Measurements from ENCODE around the gene ADAMTSL5.

ADAMTSL5 gene

DNA sequence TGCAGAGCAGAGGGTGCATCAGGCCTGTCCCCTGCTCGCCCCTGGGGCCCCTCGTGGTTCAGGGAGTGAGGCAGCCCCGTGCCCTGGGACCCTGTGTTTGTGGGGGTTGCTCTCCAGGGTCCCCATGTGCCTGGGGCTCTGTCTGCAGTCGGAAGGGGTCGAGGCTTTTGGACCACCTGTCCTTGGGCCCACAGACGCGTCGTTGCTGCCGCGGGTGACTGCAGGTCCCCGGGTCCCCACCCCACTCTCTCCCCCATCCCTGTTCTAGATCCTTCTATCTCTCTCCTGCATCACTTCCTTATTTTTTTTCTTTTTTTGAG is 24.6 kb downstream of the ADAMTSL5 start:
- no peak overlapping the region for H3K4me3 ChIP-seq (ENCODE audit: low read length)
- TF ChIP-seq EZH2phosphoT487 (IDR thresholded peaks at IDR 0.05; ENCODE audit: low read length) (no peak), CTCF (IDR thresholded peaks at IDR 0.05; ENCODE audit: low read length) (no peak), EZH2 (optimal IDR thresholded peaks at IDR 0.05; ENCODE audit: low read depth, low read length) (no peak)
- no peaks in the 10 kb centered on the region for H3K9me2 ChIP-seq (replicated peaks; ENCODE audit: insufficient read depth, low read length)
- no peak for DNase-seq
- H3K9ac ChIP-seq (ENCODE audit: low read length): no peak overlapping the region
- no peak overlapping the region for H3K4me2 ChIP-seq (ENCODE audit: low read depth, low read length)
- H3K27me3 ChIP-seq (replicated peaks; ENCODE audit: insufficient read depth, low read length): peaks cover 73% of the 10 kb centered on the region
- no peaks in the 10 kb centered on the region for H3K9me3 ChIP-seq (replicated peaks; ENCODE audit: insufficient read depth, low read length)
- no peak overlapping the region for H2AFZ ChIP-seq (ENCODE audit: low read length)
- no peaks in the 10 kb centered on the region for H3F3A ChIP-seq (ENCODE audit: insufficient read depth, low read length)
- H3K36me3 ChIP-seq (replicated peaks; ENCODE audit: insufficient read depth, low read length): no peaks in the 10 kb centered on the region
- no peaks in the 10 kb centered on the region for H3K79me2 ChIP-seq (ENCODE audit: low read length)
- H3K4me1 ChIP-seq (ENCODE audit: low read length): peaks cover 10% of the 10 kb centered on the region
- H4K20me1 ChIP-seq (ENCODE audit: insufficient read depth, low read length): no peaks in the 10 kb centered on the region
- H3K27ac ChIP-seq (ENCODE audit: low read length): no peak overlapping the region

DNA sequence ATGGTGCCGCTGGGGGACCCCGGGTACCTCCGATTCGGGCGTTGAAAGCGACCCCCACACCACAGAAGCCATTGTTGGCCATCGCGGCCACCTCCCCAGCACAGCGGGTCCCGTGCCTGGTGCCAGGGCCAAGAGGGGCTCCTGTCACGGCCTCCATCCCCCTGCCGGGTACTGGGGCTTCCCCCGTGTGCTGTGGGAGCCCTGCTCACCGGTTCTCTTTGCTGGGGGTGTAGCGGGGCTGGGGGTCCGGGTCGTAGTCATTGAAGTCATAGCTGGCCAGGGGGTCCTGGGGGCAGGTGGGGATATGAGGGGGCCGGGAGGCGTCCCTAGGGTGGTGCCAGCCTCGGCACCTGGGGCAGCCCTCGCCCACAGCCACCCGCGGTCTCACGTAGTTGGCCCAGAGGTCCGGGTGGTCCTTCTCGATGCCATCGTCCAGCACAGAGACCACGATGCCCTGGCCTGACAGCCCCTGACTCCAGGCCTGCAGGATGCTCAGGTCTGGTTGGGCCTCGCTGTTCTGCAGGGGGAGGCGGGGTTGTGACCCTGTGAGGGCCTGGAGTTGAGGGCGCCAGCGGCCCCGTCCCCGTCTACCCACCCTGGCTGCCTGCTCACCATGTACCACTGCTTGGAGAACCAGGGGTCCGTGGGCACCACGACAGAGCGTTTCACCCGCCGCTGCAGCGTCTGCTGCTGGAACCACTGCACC is 25.1 kb downstream of the ADAMTSL5 start:
- Histone ChIP-seq H3K27me3 (replicated peaks; ENCODE audit: insufficient read depth, low read length) (peaks cover 68% of the 10 kb centered on the region), H3K4me2 (ENCODE audit: low read depth, low read length) (no peak overlapping the region), H3K36me3 (replicated peaks; ENCODE audit: insufficient read depth, low read length) (no peaks in the 10 kb centered on the region), H2AFZ (ENCODE audit: low read length) (no peak overlapping the region), H3K27ac (ENCODE audit: low read length) (no peak overlapping the region), H3K9ac (ENCODE audit: low read length) (no peak overlapping the region), H3K9me2 (replicated peaks; ENCODE audit: insufficient read depth, low read length) (no peaks in the 10 kb centered on the region), H3K4me1 (ENCODE audit: low read length) (peaks cover 10% of the 10 kb centered on the region), H4K20me1 (ENCODE audit: insufficient read depth, low read length) (no peaks in the 10 kb centered on the region), H3F3A (ENCODE audit: insufficient read depth, low read length) (no peaks in the 10 kb centered on the region), H3K9me3 (replicated peaks; ENCODE audit: insufficient read depth, low read length) (no peaks in the 10 kb centered on the region), H3K79me2 (ENCODE audit: low read length) (no peaks in the 10 kb centered on the region), H3K4me3 (ENCODE audit: low read length) (no peak overlapping the region)
- TF ChIP-seq CTCF (IDR thresholded peaks at IDR 0.05; ENCODE audit: low read length) (no peak), EZH2phosphoT487 (IDR thresholded peaks at IDR 0.05; ENCODE audit: low read length) (no peak), EZH2 (optimal IDR thresholded peaks at IDR 0.05; ENCODE audit: low read depth, low read length) (no peak)
- no peak for DNase-seq

DNA sequence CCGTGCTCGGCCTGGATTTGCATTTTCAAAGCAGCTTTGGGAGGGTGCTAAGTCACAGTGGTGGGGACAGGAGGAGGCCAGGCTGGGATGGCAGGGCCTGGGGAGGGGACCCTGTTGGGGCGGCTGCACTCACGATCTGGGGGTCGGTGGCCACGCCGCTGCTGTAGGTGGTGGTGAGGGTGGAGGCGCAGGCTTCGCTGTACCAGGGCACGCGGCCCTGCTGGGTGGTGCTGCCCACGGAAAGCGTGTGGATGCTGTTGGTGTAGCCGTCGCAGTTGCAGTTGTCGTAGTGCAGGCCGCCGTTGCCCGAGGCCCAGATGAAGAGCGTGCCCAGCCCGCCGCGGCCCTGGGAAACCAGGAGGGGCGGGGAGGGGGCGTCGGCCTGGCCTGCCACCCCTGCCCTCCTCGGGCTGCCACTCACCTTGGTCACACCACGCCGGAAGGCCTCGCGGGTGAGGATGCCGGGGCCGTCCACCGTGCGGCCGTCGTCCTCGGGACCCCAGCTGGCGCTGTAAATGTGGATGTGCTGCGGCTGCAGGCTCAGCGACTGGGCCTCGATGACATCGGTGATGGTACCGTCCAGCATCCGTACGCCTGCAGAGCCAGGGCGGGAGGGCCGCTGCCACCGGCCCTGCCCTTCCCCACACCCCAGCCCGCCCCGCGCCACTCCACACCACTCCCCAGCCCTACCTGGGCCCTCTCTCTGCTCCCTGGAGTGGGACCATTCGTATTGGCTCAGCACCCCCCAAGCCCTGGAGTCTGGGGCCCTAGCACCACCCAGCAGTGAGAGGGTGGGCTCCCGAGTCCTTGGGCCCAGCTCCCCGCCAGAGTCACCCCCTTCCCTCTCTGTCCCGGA is 25.9 kb downstream of the ADAMTSL5 start:
- no peaks in the 10 kb centered on the region for H3K79me2 ChIP-seq (ENCODE audit: low read length)
- H3K4me2 ChIP-seq (ENCODE audit: low read depth, low read length): no peak overlapping the region
- DNase-seq: no peak
- H3K36me3 ChIP-seq (replicated peaks; ENCODE audit: insufficient read depth, low read length): no peaks in the 10 kb centered on the region
- no peaks in the 10 kb centered on the region for H3K9me2 ChIP-seq (replicated peaks; ENCODE audit: insufficient read depth, low read length)
- H3K9ac ChIP-seq (ENCODE audit: low read length): no peak overlapping the region
- TF ChIP-seq CTCF (IDR thresholded peaks at IDR 0.05; ENCODE audit: low read length) (no peak), EZH2 (optimal IDR thresholded peaks at IDR 0.05; ENCODE audit: low read depth, low read length) (no peak), EZH2phosphoT487 (IDR thresholded peaks at IDR 0.05; ENCODE audit: low read length) (no peak)
- no peak overlapping the region for H2AFZ ChIP-seq (ENCODE audit: low read length)
- peaks cover 60% of the 10 kb centered on the region for H3K27me3 ChIP-seq (replicated peaks; ENCODE audit: insufficient read depth, low read length)
- H3K9me3 ChIP-seq (replicated peaks; ENCODE audit: insufficient read depth, low read length): no peaks in the 10 kb centered on the region
- H3K4me3 ChIP-seq (ENCODE audit: low read length): no peak overlapping the region
- no peaks in the 10 kb centered on the region for H4K20me1 ChIP-seq (ENCODE audit: insufficient read depth, low read length)
- H3F3A ChIP-seq (ENCODE audit: insufficient read depth, low read length): no peaks in the 10 kb centered on the region
- H3K4me1 ChIP-seq (ENCODE audit: low read length): peaks cover 10% of the 10 kb centered on the region
- H3K27ac ChIP-seq (ENCODE audit: low read length): no peak overlapping the region

Measured in MM.1S (cell line).